ENCODE data around the gene NSFL1C. TPM values are rescaled to one million over a fixed set of nuclear protein-coding genes. Genes with fewer than 3 reads are reported as not detected.

Gene NSFL1C
- total and polyA plus RNA-seq, 2 experiments from 2014 or later, result 22.2 to 84.2 TPM

- DNase-seq, result peak; percentile 96
- in situ Hi-C loops (cut with MboI), result no loop called here
- Histone ChIP-seq H3K4me1 (ENCODE audit: insufficient read depth) (peaks cover 29% of the 10 kb centered on the region), H3K79me2 (ENCODE audit: insufficient read depth) (peaks cover 55% of the 10 kb centered on the region), H3K9me2 (ENCODE audit: insufficient read depth) (no peaks in the 10 kb centered on the region), H3K4me3 (peak within 1 kb of the TSS; percentile 91), H3K27me3 (replicated peaks; ENCODE audit: insufficient read depth) (no peaks in the 10 kb centered on the region), H3K4me2 (ENCODE audit: unreplicated experiment) (peak within 1 kb of the TSS; percentile 97), H4K20me1 (ENCODE audit: insufficient read depth) (peaks cover 3% of the 10 kb centered on the region; the same call in 1 of the 2 replicates), H3K9ac (peak within 1 kb of the TSS; percentile 85), H3K27ac (peak within 1 kb of the TSS; percentile 64), H3F3A (ENCODE audit: insufficient read depth) (0 out of 2 replicates have a peak, but pooled peaks cover 4% of the 10 kb centered on the region), H3K9me3 (ENCODE audit: low read depth) (no peaks in the 10 kb centered on the region), H2AFZ (peak within 1 kb of the TSS; percentile 99), H3K36me3 (ENCODE audit: low read depth) (no peaks in the 10 kb centered on the region)
- TF ChIP-seq EZH2 (IDR thresholded peaks at IDR 0.05; ENCODE audit: insufficient read depth, poor library complexity, severe bottlenecking), result no peak
- TF ChIP-seq EZH2phosphoT487 (IDR thresholded peaks at IDR 0.05; ENCODE audit: insufficient read depth, low read depth), result no peak
- 1% methylated on average over 35 to 55 of the region's 79 CpGs for WGBS, 2 experiments (ENCODE audit: low coverage in 1 of 2, low lambda C conversion rate in 2 of 2, missing lambda C conversion rate in 2 of 2)
Observed at GRCh38 chr20:1392693-1393506, 73.7 kb downstream of the NSFL1C start, which contains the start of gene FKBP1A. TSS of gene FKBP1A (minus strand) at chr20:1393054. CDS start at chr20:1392998, 56 bp downstream.

- 0 out of 2 replicates have a peak, but pooled peaks cover 4% of the 10 kb centered on the region for H3F3A ChIP-seq (ENCODE audit: insufficient read depth)
- H3K27ac ChIP-seq, result peak overlapping the region; percentile 48
- peak overlapping the region; percentile 85 for H3K9ac ChIP-seq
- H2AFZ ChIP-seq, result peak overlapping the region; percentile 74; the same call in 1 of the 2 replicates
- WGBS, 2 experiments (ENCODE audit: low coverage in 1 of 2, low lambda C conversion rate in 2 of 2, missing lambda C conversion rate in 2 of 2), result 0% methylated on average over 4 to 7 of the region's 13 CpGs
- TF ChIP-seq EZH2 (IDR thresholded peaks at IDR 0.05; ENCODE audit: insufficient read depth, poor library complexity, severe bottlenecking) (no peak), EZH2phosphoT487 (IDR thresholded peaks at IDR 0.05; ENCODE audit: insufficient read depth, low read depth) (no peak)
- no peaks in the 10 kb centered on the region for H3K27me3 ChIP-seq (replicated peaks; ENCODE audit: insufficient read depth)
- peak overlapping the region; percentile 91 for H3K4me3 ChIP-seq
- in situ Hi-C loops (cut with MboI), result no loop called here
- peaks cover 29% of the 10 kb centered on the region for H3K4me1 ChIP-seq (ENCODE audit: insufficient read depth)
- H3K9me2 ChIP-seq (ENCODE audit: insufficient read depth), result no peaks in the 10 kb centered on the region
- no peaks in the 10 kb centered on the region for H3K36me3 ChIP-seq (ENCODE audit: low read depth)
- H3K4me2 ChIP-seq (ENCODE audit: unreplicated experiment), result peak overlapping the region; percentile 97
- H3K79me2 ChIP-seq (ENCODE audit: insufficient read depth), result peaks cover 60% of the 10 kb centered on the region
- H4K20me1 ChIP-seq (ENCODE audit: insufficient read depth), result peaks cover 3% of the 10 kb centered on the region; the same call in 1 of the 2 replicates
- H3K9me3 ChIP-seq (ENCODE audit: low read depth), result no peaks in the 10 kb centered on the region
- DNase-seq, result peak; percentile 58
Observed at GRCh38 chr20:1392443-1392692, 74.3 kb downstream of the NSFL1C start.

Other genes starting within 250 kb of the NSFL1C start
- gene RAD21L1, start 240.8 kb downstream of the NSFL1C start, total RNA-seq (2014; rRNA removed; shearing (Covaris generic)), result not detected in 2 replicates
- gene RAD21L1, start 240.8 kb downstream of the NSFL1C start, polyA plus RNA-seq (2016; fragmentation: Nextera tagmentation; extraction: Ambion mirVana), result 0.16 TPM in 2 replicates
- 11.2 and 12.9 TPM in 2 replicates for gene SNPH, start 200.6 kb downstream of the NSFL1C start, total RNA-seq (2014; rRNA removed; shearing (Covaris generic))
- gene SNPH, start 200.6 kb downstream of the NSFL1C start, polyA plus RNA-seq (2016; fragmentation: Nextera tagmentation; extraction: Ambion mirVana), result 5.7 and 5.9 TPM in 2 replicates
- gene SDCBP2, start 137.7 kb downstream of the NSFL1C start, total RNA-seq (2014; rRNA removed; shearing (Covaris generic)), result 4.9 and 5.5 TPM in 2 replicates
- gene SDCBP2, start 137.7 kb downstream of the NSFL1C start, polyA plus RNA-seq (2016; fragmentation: Nextera tagmentation; extraction: Ambion mirVana), result 4.1 and 4.2 TPM in 2 replicates
- gene FKBP1A, start 73.8 kb downstream of the NSFL1C start, total RNA-seq (2014; rRNA removed; shearing (Covaris generic)), result 150 and 162 TPM in 2 replicates
- 844 and 887 TPM in 2 replicates for gene FKBP1A, start 73.8 kb downstream of the NSFL1C start, polyA plus RNA-seq (2016; fragmentation: Nextera tagmentation; extraction: Ambion mirVana)
- not detected in 2 replicates for gene SIRPB2, start 24.6 kb upstream of the NSFL1C start, total RNA-seq (2014; rRNA removed; shearing (Covaris generic))
- not detected in 2 replicates for gene SIRPB2, start 24.6 kb upstream of the NSFL1C start, polyA plus RNA-seq (2016; fragmentation: Nextera tagmentation; extraction: Ambion mirVana)
- gene SIRPD, start 90.9 kb upstream of the NSFL1C start, total RNA-seq (2014; rRNA removed; shearing (Covaris generic)), result not detected in 2 replicates
- not detected in 2 replicates for gene SIRPD, start 90.9 kb upstream of the NSFL1C start, polyA plus RNA-seq (2016; fragmentation: Nextera tagmentation; extraction: Ambion mirVana)
- gene SIRPB1, start 153.2 kb upstream of the NSFL1C start, total RNA-seq (2014; rRNA removed; shearing (Covaris generic)), result 0.38 and 0.54 TPM in 2 replicates
- gene SIRPB1, start 153.2 kb upstream of the NSFL1C start, polyA plus RNA-seq (2016; fragmentation: Nextera tagmentation; extraction: Ambion mirVana), result not detected in 2 replicates
- not detected in 2 replicates for gene SIRPG, start 190.9 kb upstream of the NSFL1C start, total RNA-seq (2014; rRNA removed; shearing (Covaris generic))
- gene SIRPG, start 190.9 kb upstream of the NSFL1C start, polyA plus RNA-seq (2016; fragmentation: Nextera tagmentation; extraction: Ambion mirVana), result not detected in 2 replicates

Measured in GM23248 (cell line).